HCT116 (cell line): Measurements from ENCODE around the gene MPV17L2. TPM values are rescaled to one million over a fixed set of nuclear protein-coding genes. Genes with fewer than 3 reads are reported as not detected.
A peak's percentile ranks its signal among the peaks of the same experiment; 100 is the strongest.

Experiments used
- ATAC-seq: fragments of 200-7000 bp; cut with Tn5 transposase; 2 replicates; pipeline ENCODE4 v1.9.1; 2020; ENCODE audit warnings: mild to moderate bottlenecking, moderate library complexity
- BruUV-seq: library from RNA; stranded (reverse); fragments of 400-500 nt; replicated peaks from 2 replicates; lab custom pipeline; 2021; lab: Mats Ljungman, UMichigan
- CTCF ChIA-PET: fragments of 300-600 bp; sonication (Branson Sonifier 250); formaldehyde crosslinking; loops from one replicate; lab custom pipeline; 2021; ENCODE audit warnings: antibody characterized with exemption; lab: Charles Lee
- POLR2A ChIA-PET: fragments of 300-600, 350-600 bp; sonication (Branson Sonifier 250); formaldehyde crosslinking; loops from one replicate; lab custom pipeline; 2021; ENCODE audit warnings: antibody characterized with exemption; lab: Charles Lee
- RAD21 ChIA-PET, 2 experiments: fragments of 300-600 bp; sonication (Branson Sonifier 250); formaldehyde crosslinking; loops; one replicate each; lab custom pipeline; 2023; ENCODE audit warnings: low total read pairs in 2 of 2; ENCODE audit not compliant: uncharacterized antibody in 2 of 2, unreplicated experiment in 2 of 2, low non-redundant PET in 1 of 2; lab: Charles Lee
- DNase-seq: peaks from one replicate; pipeline ENCODE4 v3.0.0-alpha.2; 2010; ENCODE audit warnings: low read depth, low spot score
- H2AFZ ChIP-seq: fragments of 200-600 bp; shearing (Covaris generic), sonication (generic); 2 replicates; pipeline ENCODE4 v1.6.1; 2017; ENCODE audit warnings: low read depth, mixed run types, mixed read lengths, antibody characterized with exemption, low read length; ENCODE audit not compliant: poor library complexity, severe bottlenecking
- H3K27ac ChIP-seq: 2 replicates; pipeline ENCODE4 v1.5.1; 2012; ENCODE audit warnings: low read depth, low read length
- H3K27me3 ChIP-seq: fragments of 200-600 bp; sonication (generic); 2 replicates; pipeline ENCODE4 v1.6.1; 2016; ENCODE audit warnings: mixed run types, low read length, mixed read lengths; ENCODE audit not compliant: insufficient read depth
- H3K36me3 ChIP-seq, 2 experiments: fragments of 200-500 bp in 1 of 2; fragments of 200-600 bp in 1 of 2; sonication (Bioruptor generic) in 1 of 2; sonication (generic) in 1 of 2; 2 replicates each; pipeline versions ENCODE4 v1.5.1 to v1.6.1; 2014 to 2016; ENCODE audit warnings: low read length in 2 of 2, inconsistent platforms in 1 of 2, mixed read lengths in 1 of 2, mixed run types in 1 of 2; ENCODE audit not compliant: insufficient read depth in 2 of 2, control insufficient read depth in 1 of 2
- H3K4me1 ChIP-seq, 2 experiments: fragments of 200-600 bp in 1 of 2; sonication (generic) in 1 of 2; 2 replicates each; pipeline versions ENCODE4 v1.5.1 to v1.6.1; 2012 to 2017; ENCODE audit warnings: low read length in 2 of 2, inconsistent platforms in 1 of 2, mild to moderate bottlenecking in 1 of 2, mixed read lengths in 1 of 2, mixed run types in 1 of 2, moderate library complexity in 1 of 2; ENCODE audit not compliant: insufficient read depth in 2 of 2, control insufficient read depth in 1 of 2
- H3K4me2 ChIP-seq: fragments of 200-600 bp; sonication (generic); 2 replicates; pipeline ENCODE4 v1.6.1; 2017; ENCODE audit warnings: mixed run types, low read length, mixed read lengths
- H3K4me3 ChIP-seq, 2 experiments: fragments of 200-600 bp in 1 of 2; sonication (generic) in 1 of 2; replicated peaks in 1 of 2; 2 replicates each; pipeline ENCODE4 v1.5.1; 2011 to 2016; ENCODE audit warnings: low read length in 2 of 2, control low read depth in 1 of 2, low read depth in 1 of 2, mild to moderate bottlenecking in 1 of 2, mixed read lengths in 1 of 2, mixed run types in 1 of 2
- H3K79me2 ChIP-seq: fragments of 200-600 bp; sonication (generic); 2 replicates; pipeline ENCODE4 v1.6.1; 2017; ENCODE audit warnings: mild to moderate bottlenecking, mixed run types, low read length, moderate library complexity, mixed read lengths; ENCODE audit not compliant: insufficient read depth
- H3K9ac ChIP-seq: fragments of 200-600 bp; sonication (generic); 2 replicates; pipeline ENCODE4 v1.6.1; 2016; ENCODE audit warnings: low read length, mixed read lengths
- H3K9me2 ChIP-seq: fragments of 200-600 bp; sonication (generic), shearing (Covaris generic); 2 replicates; pipeline ENCODE4 v1.6.1; 2017; ENCODE audit warnings: mixed run types, mild to moderate bottlenecking, moderate library complexity; ENCODE audit not compliant: insufficient read depth
- H3K9me3 ChIP-seq, 2 experiments: fragments of 200-500 bp in 1 of 2; fragments of 200-600 bp in 1 of 2; sonication (Bioruptor generic) in 1 of 2; sonication (generic) in 1 of 2; 2 replicates each; pipeline ENCODE4 v1.6.1; 2014 to 2017; ENCODE audit warnings: low read length in 2 of 2, mixed read lengths in 2 of 2, inconsistent platforms in 1 of 2, low read depth in 1 of 2, mild to moderate bottlenecking in 1 of 2, mixed run types in 1 of 2, moderate library complexity in 1 of 2; ENCODE audit not compliant: control insufficient read depth in 1 of 2, insufficient read depth in 1 of 2
- H4K20me1 ChIP-seq: fragments of 200-600 bp; sonication (generic), shearing (Covaris generic); 2 replicates; pipeline ENCODE4 v1.6.1; 2017; ENCODE audit warnings: mixed run types, mild to moderate bottlenecking, moderate library complexity; ENCODE audit not compliant: insufficient read depth
- CEBPB ChIP-seq: IDR thresholded peaks from 2 replicates; pipeline ENCODE4 v1.6.1; 2012; ENCODE audit warnings: low read depth
- CTCF ChIP-seq, 3 experiments: fragments of 200-600 bp in 1 of 3; sonication (generic) in 1 of 3; IDR thresholded peaks in 2 of 3; conservative IDR thresholded peaks in 1 of 3; 2 replicates each; pipeline ENCODE4 v1.5.1; 2012 to 2017; ENCODE audit warnings: low read depth in 2 of 3, low read length in 2 of 3, antibody characterized with exemption in 1 of 3, borderline replicate concordance in 1 of 3, control low read depth in 1 of 3, mild to moderate bottlenecking in 1 of 3, mixed read lengths in 1 of 3, mixed run types in 1 of 3, moderate library complexity in 1 of 3; ENCODE audit not compliant: insufficient read depth in 1 of 3
- EGR1 ChIP-seq: IDR thresholded peaks from 2 replicates; pipeline ENCODE4 v1.6.1; 2012; ENCODE audit warnings: low read depth
- ELF1 ChIP-seq: IDR thresholded peaks from 2 replicates; pipeline ENCODE4 v1.6.1; 2012; ENCODE audit warnings: low read depth, borderline replicate concordance
- EZH2 ChIP-seq: fragments of 200-600 bp; sonication (generic); IDR thresholded peaks from 2 replicates; pipeline ENCODE4 v1.6.1; 2017; ENCODE audit warnings: antibody characterized with exemption, mixed run types
- FOSL1 ChIP-seq: IDR thresholded peaks from 2 replicates; pipeline ENCODE4 v1.6.1; 2012; ENCODE audit warnings: low read depth
- MAX ChIP-seq: IDR thresholded peaks from 2 replicates; pipeline ENCODE4 v1.6.1; 2012
- POLR2A ChIP-seq: IDR thresholded peaks from 2 replicates; pipeline ENCODE4 v1.7.0; 2011; ENCODE audit warnings: borderline replicate concordance; ENCODE audit not compliant: insufficient read depth, insufficient read length; ENCODE audit errors: extremely low read depth
- POLR2AphosphoS5 ChIP-seq: IDR thresholded peaks from 2 replicates; pipeline ENCODE4 v1.6.1; 2011; ENCODE audit warnings: mild to moderate bottlenecking, low read depth, low read length, moderate library complexity
- RAD21 ChIP-seq: IDR thresholded peaks from 2 replicates; pipeline ENCODE4 v1.6.1; 2012; ENCODE audit warnings: low read depth, mild to moderate bottlenecking
- SIN3A ChIP-seq: IDR thresholded peaks from 2 replicates; pipeline ENCODE4 v1.6.1; 2012; ENCODE audit warnings: low read depth
- TCF7L2 ChIP-seq: IDR thresholded peaks from 2 replicates; pipeline ENCODE4 v1.7.0; 2011; ENCODE audit warnings: borderline replicate concordance, inconsistent platforms; ENCODE audit not compliant: insufficient read depth, insufficient read length; ENCODE audit errors: extremely low read depth
- ZFX ChIP-seq: fragments of 450-650 bp; IDR thresholded peaks from 2 replicates; pipeline ENCODE4 v1.6.1; 2017
- intact Hi-C: fragments of 100-400 bp; cut with micrococcal nuclease; formaldehyde crosslinking; loops from 2 replicates; pipeline ENCODE4 v1.10.0; 2022
- total RNA-seq: library from RNA; stranded (reverse); gene quantifications from one replicate; pipeline ENCODE4 v1.2.1, GENCODE V29; 2021; ENCODE audit not compliant: unreplicated experiment

The MPV17L2 gene
- total RNA-seq, 1 experiment from 2014 or later = 18.7 TPM

GRCh38 chr19:18230941-18231734, 38.1 kb downstream of the MPV17L2 start:
- no peaks in the 10 kb centered on the region for H3K79me2 ChIP-seq
- H3K4me3 ChIP-seq = no peak overlapping the region
- CTCF ChIA-PET = interaction anchor here (1.0 to 2.0 kb wide), 2 partner anchors 21 to 22 kb away, joined by 3 to 5 read pairs; no protein-coding TSS in a partner anchor
- RAD21 ChIA-PET = no interaction called here
- ATAC-seq (no peak), DNase-seq (no peak)
- H3K9me3 ChIP-seq = no peaks in the 10 kb centered on the region
- no peak overlapping the region for H3K9ac ChIP-seq
- intact Hi-C loops = no loop called here
- H2AFZ ChIP-seq = no peak overlapping the region
- BruUV-seq = no TSS peak
- H3K9me2 ChIP-seq = no peaks in the 10 kb centered on the region
- no peaks in the 10 kb centered on the region for H3K36me3 ChIP-seq
- no peaks in the 10 kb centered on the region for H4K20me1 ChIP-seq
- peaks cover 2 to 16% of the 10 kb centered on the region in 2 experiments; a peak in 2 of 4 replicates for H3K4me1 ChIP-seq
- peak overlapping the region; percentile 27; the same call in 1 of the 2 replicates for H3K4me2 ChIP-seq
- no peak overlapping the region for H3K27ac ChIP-seq
- no peak for TF ChIP-seq CTCF (IDR thresholded peaks at IDR 0.05 in 2 of 3, conservative IDR thresholded peaks at IDR 0.05 in 1 of 3; ENCODE audit: borderline replicate concordance in 1 of 3, insufficient read depth in 1 of 3, low read depth in 2 of 3, low read length in 2 of 3)
- no peak for TF ChIP-seq CEBPB
- TF ChIP-seq, all 23 proteins: peak for 0
- POLR2A ChIA-PET = interaction anchor here (0.6 to 0.9 kb wide), 2 partner anchors 10 to 20 kb away, joined by 4 to 5 read pairs; no protein-coding TSS in a partner anchor
- H3K27me3 ChIP-seq = peaks cover 5% of the 10 kb centered on the region; the same call in 1 of the 2 replicates

GRCh38 chr19:18231775-18232174, 38.8 kb downstream of the MPV17L2 start:
- no TSS peak for BruUV-seq
- H3K4me1 ChIP-seq = peaks cover 2 to 16% of the 10 kb centered on the region in 2 experiments; a peak in 2 of 4 replicates
- H2AFZ ChIP-seq = no peak overlapping the region
- H3K27ac ChIP-seq = no peak overlapping the region
- H3K36me3 ChIP-seq = no peaks in the 10 kb centered on the region
- H3K27me3 ChIP-seq = peaks cover 5% of the 10 kb centered on the region; the same call in 1 of the 2 replicates
- ChIA-PET RAD21 (no interaction called here), POLR2A (interaction anchor here (0.6 to 0.9 kb wide), 2 partner anchors 11 to 19 kb away, joined by 4 to 5 read pairs; no protein-coding TSS in a partner anchor), CTCF (interaction anchor here (1.0 to 2.0 kb wide), 2 partner anchors 20 to 23 kb away, joined by 3 to 5 read pairs; no protein-coding TSS in a partner anchor)
- H3K4me3 ChIP-seq = no peak overlapping the region
- intact Hi-C loops = no loop called here
- TF ChIP-seq CEBPB (no peak), RAD21 (no peak), EGR1 (no peak), POLR2AphosphoS5 (no peak), MAX (no peak), CTCF (IDR thresholded peaks at IDR 0.05 in 2 of 3, conservative IDR thresholded peaks at IDR 0.05 in 1 of 3; ENCODE audit: borderline replicate concordance in 1 of 3, insufficient read depth in 1 of 3, low read depth in 2 of 3, low read length in 2 of 3) (no peak), ZFX (no peak), FOSL1 (no peak), POLR2A (no peak), ELF1 (no peak), EZH2 (no peak), TCF7L2 (no peak), SIN3A (no peak)
- H3K4me2 ChIP-seq = peak overlapping the region; percentile 27; the same call in 1 of the 2 replicates
- no peaks in the 10 kb centered on the region for H3K79me2 ChIP-seq
- H3K9ac ChIP-seq = no peak overlapping the region
- no peaks in the 10 kb centered on the region for H3K9me3 ChIP-seq
- H4K20me1 ChIP-seq = no peaks in the 10 kb centered on the region
- ATAC-seq (no peak), DNase-seq (no peak)
- no peaks in the 10 kb centered on the region for H3K9me2 ChIP-seq
